GM19452 (cell line): ENCODE measurements around the gene CD68.
A peak's percentile ranks its signal among the peaks of the same experiment; 100 is the strongest.
"Not testable (repeated sequence)": the region's sequence is repeated elsewhere in the genome, so short reads cannot be mapped to it uniquely, and the experiment has no call there.

Source experiments
- ATAC-seq: cut with Tn5 transposase; IDR thresholded peaks from one replicate; pipeline ENCODE4 v1.9.1; 2021; ENCODE audit not compliant: unreplicated experiment

Gene CD68

DNA sequence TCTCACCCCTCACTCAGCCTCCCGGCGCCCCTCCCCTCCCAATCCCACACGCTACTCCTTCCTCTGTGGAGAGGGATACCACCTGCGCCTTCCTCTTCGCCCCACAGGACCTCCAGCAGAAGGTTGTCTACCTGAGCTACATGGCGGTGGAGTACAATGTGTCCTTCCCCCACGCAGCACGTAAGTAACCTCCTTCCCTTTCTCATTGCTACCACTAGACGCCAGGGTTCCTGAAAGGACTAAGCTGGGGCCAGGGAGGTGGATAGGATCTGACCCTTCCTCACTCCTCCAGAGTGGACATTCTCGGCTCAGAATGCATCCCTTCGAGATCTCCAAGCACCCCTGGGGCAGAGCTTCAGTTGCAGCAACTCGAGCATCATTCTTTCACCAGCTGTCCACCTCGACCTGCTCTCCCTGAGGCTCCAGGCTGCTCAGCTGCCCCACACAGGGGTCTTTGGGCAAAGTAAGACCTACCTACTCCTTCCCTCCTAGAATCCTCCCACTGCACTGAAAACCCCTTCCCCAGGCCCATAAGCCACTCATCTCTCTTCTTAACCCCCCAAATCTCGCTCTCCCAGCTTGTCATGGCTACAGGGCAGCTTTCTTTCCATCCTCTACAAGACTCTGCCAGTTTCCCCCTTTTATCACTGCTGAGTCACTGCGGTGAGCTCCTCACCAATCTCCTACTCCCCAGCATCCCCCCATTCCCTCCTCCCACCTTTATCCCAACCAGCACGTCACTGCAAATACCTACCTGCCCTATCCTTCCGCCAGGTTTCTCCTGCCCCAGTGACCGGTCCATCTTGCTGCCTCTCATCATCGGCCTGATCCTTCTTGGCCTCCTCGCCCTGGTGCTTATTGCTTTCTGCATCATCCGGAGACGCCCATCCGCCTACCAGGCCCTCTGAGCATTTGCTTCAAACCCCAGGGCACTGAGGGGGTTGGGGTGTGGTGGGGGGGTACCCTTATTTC is 1.5 kb downstream of the CD68 start:
- no peak for ATAC-seq

GRCh38 chr17:7582396-7583252 is 3.2 kb downstream of the CD68 start:
- ATAC-seq: no peak

- peak; percentile 71 for ATAC-seq
Observed at GRCh38 chr17:7583253-7584109, 4.0 kb downstream of the CD68 start, which contains the start of gene MPDU1. MPDU1 (plus strand) TSS chr17:7583852; CDS start chr17:7583863, 11 bp downstream.

DNA sequence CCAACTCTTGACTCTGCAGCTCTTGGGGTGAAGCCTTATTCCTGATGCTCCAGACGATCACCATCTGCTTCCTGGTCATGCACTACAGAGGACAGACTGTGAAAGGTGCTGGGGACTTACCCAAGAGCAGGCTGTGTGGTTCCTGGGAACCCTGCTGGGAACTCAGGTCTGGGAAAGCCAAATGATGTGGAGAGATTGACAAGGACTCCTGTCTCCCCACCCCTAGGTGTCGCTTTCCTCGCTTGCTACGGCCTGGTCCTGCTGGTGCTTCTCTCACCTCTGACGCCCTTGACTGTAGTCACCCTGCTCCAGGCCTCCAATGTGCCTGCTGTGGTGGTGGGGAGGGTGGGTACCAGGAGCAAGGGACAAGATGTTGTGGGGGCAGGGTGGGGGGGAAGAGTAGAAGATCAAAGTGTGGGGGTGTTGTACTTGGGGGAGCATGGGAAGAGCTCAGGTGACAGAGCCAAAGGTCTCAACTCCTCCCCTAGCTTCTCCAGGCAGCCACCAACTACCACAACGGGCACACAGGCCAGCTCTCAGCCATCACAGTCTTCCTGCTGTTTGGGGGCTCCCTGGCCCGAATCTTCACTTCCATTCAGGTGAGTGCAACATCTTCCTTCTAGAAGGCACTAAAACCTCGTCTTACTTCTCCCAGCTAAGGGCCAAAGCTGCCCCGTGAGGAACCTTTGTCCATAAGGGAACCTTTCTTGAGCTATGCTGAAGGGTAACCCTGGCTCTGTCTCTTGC is 7.4 kb downstream of the CD68 start:
- ATAC-seq: no peak

- ATAC-seq: no peak
Observed at GRCh38 chr17:7587420-7588151, 8.1 kb downstream of the CD68 start.

DNA sequence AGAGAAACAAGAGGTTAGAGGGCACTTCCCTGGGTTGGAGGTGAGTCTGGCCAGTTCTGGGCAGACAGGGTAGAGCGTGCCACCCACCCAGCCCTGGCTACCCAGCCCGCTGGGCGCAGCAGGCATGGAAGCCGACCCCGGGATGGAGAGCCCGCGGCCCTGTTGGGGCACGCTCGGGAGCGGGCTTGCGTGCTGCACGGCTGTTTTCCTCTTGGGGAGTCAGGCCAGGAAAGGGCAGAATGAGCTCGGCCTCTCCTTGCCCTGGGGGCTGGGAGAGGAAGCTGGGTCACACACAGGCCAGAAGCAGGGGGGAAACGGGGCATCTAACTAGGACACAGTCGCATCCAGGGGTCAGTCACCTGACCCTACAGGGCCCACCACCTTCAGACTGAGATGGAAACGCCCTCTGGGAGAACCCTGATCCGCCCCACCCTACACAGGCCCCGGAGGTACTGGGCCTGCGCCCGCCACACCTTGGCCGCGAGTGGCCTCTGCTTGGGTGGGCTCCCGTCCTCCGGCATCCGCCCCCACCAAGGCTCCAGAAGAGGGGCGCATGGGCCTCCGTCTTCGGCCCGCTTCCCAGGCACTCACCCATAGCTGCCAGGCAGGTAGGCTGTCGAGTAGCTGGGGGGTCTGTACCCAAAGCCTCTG is 9.2 kb downstream of the CD68 start:
- ATAC-seq: no peak

DNA sequence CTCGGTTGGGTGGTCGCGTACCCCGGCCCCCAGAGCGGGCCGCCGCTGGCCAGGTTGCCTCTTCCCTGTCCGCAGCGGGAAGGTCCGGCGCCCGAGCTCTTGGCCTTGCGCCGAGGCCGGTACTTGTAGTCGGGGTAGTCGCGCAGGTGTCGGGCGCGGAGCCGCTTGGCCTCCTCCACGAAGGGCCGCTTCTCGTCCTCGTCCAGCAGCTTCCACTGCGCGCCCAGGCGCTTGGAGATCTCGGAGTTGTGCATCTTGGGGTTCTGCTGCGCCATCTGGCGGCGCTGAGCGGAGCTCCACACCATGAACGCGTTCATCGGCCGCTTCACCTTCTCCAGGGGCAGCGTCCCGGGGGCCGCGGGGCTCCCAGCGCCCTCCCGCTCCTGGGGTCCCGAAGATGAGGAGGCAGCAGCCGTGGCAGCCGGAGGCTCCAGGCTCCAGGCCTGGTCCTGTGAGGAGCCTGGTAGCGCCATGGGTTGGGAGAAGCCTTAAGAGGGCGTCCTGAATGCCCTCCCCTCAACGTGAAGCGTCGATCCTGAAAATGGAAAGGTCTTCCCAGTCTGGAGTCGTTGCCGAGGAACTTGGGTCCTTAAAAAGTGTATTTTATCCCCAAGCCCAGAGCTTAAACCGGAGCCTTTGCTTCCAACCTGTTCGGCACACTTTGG is 9.9 kb downstream of the CD68 start:
- no peak for ATAC-seq

DNA sequence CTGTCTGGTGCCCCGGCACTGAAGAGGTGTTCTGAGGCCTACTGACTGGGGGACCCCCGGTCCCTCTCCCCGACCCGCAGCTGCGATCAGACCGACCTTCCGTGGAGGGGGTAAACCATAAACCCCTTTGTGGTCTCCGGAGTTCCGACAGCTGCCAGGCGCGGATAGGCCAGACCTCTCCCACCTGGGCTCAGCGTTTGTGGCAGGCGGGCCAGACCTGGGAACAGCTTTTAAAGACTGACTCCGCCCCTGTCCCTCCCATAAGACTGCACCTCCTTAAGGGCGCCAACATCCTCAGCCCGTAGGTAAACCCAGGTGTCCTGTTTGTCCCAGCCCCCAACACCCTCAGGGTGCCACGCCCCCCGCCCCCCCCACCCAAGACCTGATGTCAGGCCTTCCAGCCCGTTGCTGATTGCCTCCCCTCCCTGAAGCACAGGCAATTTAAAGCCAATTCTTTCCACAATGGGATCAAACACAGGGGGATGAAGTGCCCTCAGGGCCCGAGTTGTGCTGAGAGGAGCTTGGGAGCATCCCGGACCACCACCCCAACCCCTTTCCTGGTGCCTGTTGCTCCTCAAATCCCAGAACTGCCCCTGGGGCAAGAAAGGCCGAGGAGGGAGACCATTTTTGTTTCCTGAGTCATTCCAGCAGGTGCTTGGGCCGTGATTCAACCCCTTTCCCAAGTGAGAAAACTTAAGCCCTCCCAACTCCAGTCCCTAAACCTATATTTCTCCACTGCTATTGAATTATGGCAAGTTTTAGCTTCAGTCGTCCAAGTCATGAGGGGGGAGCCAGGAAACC is 10.7 kb downstream of the CD68 start, which contains the start of gene SOX15:
TSS of gene SOX15 (minus strand) at position 204 of the 801 bp plus-strand sequence. CDS start 418 bp downstream, outside the sequence.
- no peak for ATAC-seq

GRCh38 chr17:7590743-7591142 is 11.3 kb downstream of the CD68 start:
- ATAC-seq: no peak

- ATAC-seq: no peak
Observed at GRCh38 chr17:7591596-7591995, 12.2 kb downstream of the CD68 start.

DNA sequence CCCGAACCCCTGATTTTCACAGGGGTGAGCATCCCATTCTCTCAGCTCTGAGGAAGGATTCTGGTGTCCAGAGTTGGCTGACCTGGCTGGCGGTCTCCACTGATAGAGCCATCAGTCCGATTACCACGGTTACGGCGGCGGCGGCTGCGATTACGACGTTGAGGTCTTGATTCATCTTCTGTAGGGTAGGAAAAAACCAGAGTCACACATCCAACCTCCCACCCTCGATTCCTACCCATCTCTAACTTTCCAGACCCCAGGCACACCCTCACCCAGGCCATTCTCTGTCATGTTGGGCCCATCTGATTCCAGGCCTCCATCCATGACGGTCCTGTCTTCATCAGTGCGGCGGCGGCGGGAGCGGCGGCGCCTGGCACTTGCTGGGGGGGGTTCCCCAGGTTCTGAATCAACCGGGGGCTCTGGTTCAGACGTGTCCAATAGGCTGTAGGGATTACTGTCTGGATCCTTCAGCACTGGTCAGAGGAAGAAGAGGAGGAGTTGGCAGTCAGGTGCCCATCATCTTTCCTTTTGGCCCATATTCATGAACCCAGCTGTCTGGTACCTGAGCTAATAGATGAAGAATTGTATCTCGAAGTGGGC is 13.1 kb downstream of the CD68 start:
- ATAC-seq: no peak

GRCh38 chr17:7593296-7593695 is 13.9 kb downstream of the CD68 start:
- ATAC-seq: no peak

- ATAC-seq: not testable (repeated sequence)
Observed at GRCh38 chr17:7597561-7597960, 18.1 kb downstream of the CD68 start.

- no peak for ATAC-seq
Observed at GRCh38 chr17:7606280-7606679, 26.8 kb downstream of the CD68 start.

- ATAC-seq: no peak
Observed at GRCh38 chr17:7610641-7611040, 31.2 kb downstream of the CD68 start.

DNA sequence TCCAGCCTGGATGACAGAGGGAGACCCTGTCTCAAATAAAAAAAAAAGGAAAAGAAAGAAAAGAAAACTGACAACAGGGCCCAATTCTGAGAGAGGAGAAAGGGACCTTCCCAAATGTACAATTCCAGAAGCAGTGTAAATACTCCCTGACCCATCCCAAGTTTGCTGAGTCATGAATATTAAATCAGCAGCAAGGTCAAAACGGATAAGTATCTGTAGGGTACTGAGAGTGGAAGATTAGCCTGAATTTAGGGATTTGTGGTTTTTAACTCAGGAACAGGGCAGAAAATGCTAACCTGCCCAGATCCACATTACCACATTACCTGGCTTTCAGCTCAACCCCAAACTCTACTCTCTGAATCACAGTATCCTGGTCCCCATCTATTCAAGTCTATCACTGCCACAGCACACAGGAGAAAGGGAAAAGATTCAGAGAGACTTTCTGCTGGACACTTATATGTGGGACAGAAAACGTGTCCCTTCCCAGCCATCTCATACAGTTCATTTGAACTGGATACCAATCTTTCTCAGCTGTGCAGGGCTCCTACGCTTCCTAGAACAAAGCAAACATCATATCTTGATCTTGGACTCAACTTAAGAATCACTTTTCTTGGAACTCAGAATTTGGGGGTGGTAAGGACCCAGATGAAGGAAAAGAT is 32.3 kb downstream of the CD68 start:
- ATAC-seq: no peak

GRCh38 chr17:7612294-7612640 is 32.8 kb downstream of the CD68 start:
- no peak for ATAC-seq
